H9 (cell line): ENCODE data around the gene SCN5A. TPM values are rescaled to one million over a fixed set of nuclear protein-coding genes. Genes with fewer than 3 reads are reported as not detected.

Experiments
- DNase-seq: peaks from one replicate; pipeline ENCODE4 v3.0.0-alpha.2; 2017
- H2AFZ ChIP-seq: one replicate; pipeline ENCODE4 v1.6.1; 2013; ENCODE audit warnings: mild to moderate bottlenecking, low read length, control low read depth, moderate library complexity
- H2AK5ac ChIP-seq: 2 replicates; pipeline ENCODE4 v1.6.1; 2013; ENCODE audit warnings: low read length, control low read depth, mixed read lengths; ENCODE audit not compliant: insufficient read length
- H2BK120ac ChIP-seq: one replicate; pipeline ENCODE4 v1.6.1; 2013; ENCODE audit warnings: low read depth, mild to moderate bottlenecking, low read length, control low read depth, inconsistent platforms; ENCODE audit not compliant: poor library complexity, severe bottlenecking
- H2BK12ac ChIP-seq: 2 replicates; pipeline ENCODE4 v1.6.1; 2013; ENCODE audit warnings: low read length, control low read depth, mixed read lengths, low read depth; ENCODE audit not compliant: insufficient read length
- H2BK15ac ChIP-seq: 2 replicates; pipeline ENCODE4 v1.6.1; 2013; ENCODE audit warnings: low read depth, low read length, control low read depth
- H2BK20ac ChIP-seq: one replicate; pipeline ENCODE4 v1.6.1; 2013; ENCODE audit warnings: low read depth, mild to moderate bottlenecking, low read length, control low read depth, inconsistent platforms; ENCODE audit not compliant: poor library complexity, severe bottlenecking
- H2BK5ac ChIP-seq: 2 replicates; pipeline ENCODE4 v1.6.1; 2013; ENCODE audit warnings: low read length, control low read depth, mixed read lengths; ENCODE audit not compliant: insufficient read length
- H3K14ac ChIP-seq: 2 replicates; pipeline ENCODE4 v1.6.1; 2013; ENCODE audit warnings: low read length, control low read depth; ENCODE audit not compliant: insufficient read depth
- H3K18ac ChIP-seq: 2 replicates; pipeline ENCODE4 v1.6.1; 2013; ENCODE audit warnings: low read depth, mild to moderate bottlenecking, mixed read lengths, low read length, control low read depth; ENCODE audit not compliant: insufficient read length
- H3K23ac ChIP-seq: 2 replicates; pipeline ENCODE4 v1.6.1; 2013; ENCODE audit warnings: low read length, control low read depth, mixed read lengths, low read depth; ENCODE audit not compliant: insufficient read length
- H3K23me2 ChIP-seq: 2 replicates; pipeline ENCODE4 v1.6.1; 2013; ENCODE audit warnings: low read depth, mild to moderate bottlenecking, mixed read lengths, low read length, control low read depth; ENCODE audit not compliant: insufficient read length, poor library complexity, severe bottlenecking
- H3K27ac ChIP-seq: 2 replicates; pipeline ENCODE4 v1.5.1; 2013; ENCODE audit warnings: low read length, control low read depth, mixed read lengths, low read depth; ENCODE audit not compliant: insufficient read length
- H3K27me3 ChIP-seq: 2 replicates; pipeline ENCODE4 v1.6.1; 2013; ENCODE audit warnings: low read length, control low read depth, inconsistent platforms; ENCODE audit not compliant: insufficient read depth
- H3K4ac ChIP-seq: 2 replicates; pipeline ENCODE4 v1.6.1; 2013; ENCODE audit warnings: low read depth, mild to moderate bottlenecking, control low read depth, inconsistent platforms, low read length, moderate library complexity
- H3K4me1 ChIP-seq: 2 replicates; pipeline ENCODE4 v1.6.1; 2013; ENCODE audit warnings: low read length, control low read depth, inconsistent platforms; ENCODE audit not compliant: insufficient read depth
- H3K4me2 ChIP-seq: 2 replicates; pipeline ENCODE4 v1.6.1; 2013; ENCODE audit warnings: low read length, control low read depth, mixed read lengths; ENCODE audit not compliant: insufficient read length, insufficient read depth
- H3K56ac ChIP-seq: 2 replicates; pipeline ENCODE4 v1.6.1; 2013; ENCODE audit warnings: low read depth, mild to moderate bottlenecking, mixed read lengths, low read length, control low read depth; ENCODE audit not compliant: insufficient read length
- H3K79me1 ChIP-seq: 2 replicates; pipeline ENCODE4 v1.6.1; 2013; ENCODE audit warnings: low read depth, mild to moderate bottlenecking, moderate library complexity, low read length, control low read depth, inconsistent platforms; ENCODE audit not compliant: insufficient read depth, poor library complexity, severe bottlenecking
- H3K79me2 ChIP-seq: 2 replicates; pipeline ENCODE4 v1.6.1; 2013; ENCODE audit warnings: low read length, control low read depth, inconsistent platforms; ENCODE audit not compliant: insufficient read depth
- H3K9ac ChIP-seq: 2 replicates; pipeline ENCODE4 v1.6.1; 2013; ENCODE audit warnings: low read length, control low read depth, mixed read lengths; ENCODE audit not compliant: insufficient read length; ENCODE audit errors: extremely low read depth
- H3K9me3 ChIP-seq: one replicate; pipeline ENCODE4 v1.6.1; 2013; ENCODE audit warnings: low read depth, low read length, inconsistent platforms; ENCODE audit not compliant: control insufficient read depth
- H3T11ph ChIP-seq: one replicate; pipeline ENCODE4 v1.6.1; 2013; ENCODE audit warnings: mild to moderate bottlenecking, low read length, control low read depth, inconsistent platforms
- H4K20me1 ChIP-seq: one replicate; pipeline ENCODE4 v1.6.1; 2013; ENCODE audit not compliant: control insufficient read depth, insufficient read length, insufficient read depth
- H4K5ac ChIP-seq: 2 replicates; pipeline ENCODE4 v1.6.1; 2013; ENCODE audit warnings: low read depth, mild to moderate bottlenecking, mixed read lengths, low read length, control low read depth; ENCODE audit not compliant: insufficient read length
- H4K8ac ChIP-seq: replicated peaks from 2 replicates; pipeline ENCODE4 v1.6.1; 2013; ENCODE audit warnings: low read length, control low read depth, mixed read lengths, low read depth; ENCODE audit not compliant: insufficient read length
- H4K91ac ChIP-seq: 2 replicates; pipeline ENCODE4 v1.6.1; 2013; ENCODE audit warnings: low read depth, mild to moderate bottlenecking, moderate library complexity, mixed read lengths, low read length, control low read depth; ENCODE audit not compliant: insufficient read length
- H3K27ac Mint-ChIP-seq, 3 experiments: 2 replicates in 2 of 3; 3 replicates in 1 of 3; pipeline ENCODE4 v1.8.0; 2020 to 2021; ENCODE audit warnings: mixed read lengths in 3 of 3, mild to moderate bottlenecking in 1 of 3, moderate library complexity in 1 of 3
- H3K27me3 Mint-ChIP-seq: 2 replicates; pipeline ENCODE4 v1.8.0; 2021; ENCODE audit warnings: low read depth, mild to moderate bottlenecking, moderate library complexity, mixed read lengths
- H3K36me3 Mint-ChIP-seq, 3 experiments: 2 replicates in 2 of 3; 3 replicates in 1 of 3; pipeline ENCODE4 v1.8.0; 2020 to 2021; ENCODE audit warnings: low read depth in 3 of 3, mixed read lengths in 3 of 3; ENCODE audit not compliant: insufficient read depth in 1 of 3
- H3K4me1 Mint-ChIP-seq, 2 experiments: 2 replicates each; pipeline ENCODE4 v1.8.0; 2020; ENCODE audit warnings: mixed read lengths in 2 of 2
- H3K4me3 Mint-ChIP-seq, 2 experiments: 2 replicates in 1 of 2; 3 replicates in 1 of 2; pipeline ENCODE4 v1.8.0; 2020 to 2021; ENCODE audit warnings: mild to moderate bottlenecking in 2 of 2, mixed read lengths in 2 of 2, moderate library complexity in 1 of 2
- H3K9me3 Mint-ChIP-seq, 2 experiments: 2 replicates in 1 of 2; 3 replicates in 1 of 2; pipeline ENCODE4 v1.8.0; 2020; ENCODE audit warnings: mild to moderate bottlenecking in 2 of 2, mixed read lengths in 2 of 2, moderate library complexity in 1 of 2
- WGBS: extraction: QIAGEN DNeasy Blood & Tissue Kit; methylation state at CpG from one replicate; pipeline ENCODE4 v1.1.7; 2013; ENCODE audit warnings: missing lambda C conversion rate, low lambda C conversion rate, mixed read lengths; ENCODE audit not compliant: insufficient read length; ENCODE audit errors: extremely low coverage; 5-methylcytosine and 5-hydroxymethylcytosine counted together
- total RNA-seq: library from RNA; stranded (reverse); gene quantifications from 2 replicates; pipeline ENCODE4 v1.2.1, GENCODE V29; 2021
- TF ChIP-seq, protein P1 (sequence below): fragments of 200-600 bp; sonication (generic); conservative IDR thresholded peaks from 3 replicates; pipeline ENCODE4 v1.8.0; 2021; ENCODE audit warnings: antibody characterized with exemption, mild to moderate bottlenecking

The SCN5A gene
- total RNA-seq, 1 experiment from 2014 or later, result 6.5 TPM

DNA sequence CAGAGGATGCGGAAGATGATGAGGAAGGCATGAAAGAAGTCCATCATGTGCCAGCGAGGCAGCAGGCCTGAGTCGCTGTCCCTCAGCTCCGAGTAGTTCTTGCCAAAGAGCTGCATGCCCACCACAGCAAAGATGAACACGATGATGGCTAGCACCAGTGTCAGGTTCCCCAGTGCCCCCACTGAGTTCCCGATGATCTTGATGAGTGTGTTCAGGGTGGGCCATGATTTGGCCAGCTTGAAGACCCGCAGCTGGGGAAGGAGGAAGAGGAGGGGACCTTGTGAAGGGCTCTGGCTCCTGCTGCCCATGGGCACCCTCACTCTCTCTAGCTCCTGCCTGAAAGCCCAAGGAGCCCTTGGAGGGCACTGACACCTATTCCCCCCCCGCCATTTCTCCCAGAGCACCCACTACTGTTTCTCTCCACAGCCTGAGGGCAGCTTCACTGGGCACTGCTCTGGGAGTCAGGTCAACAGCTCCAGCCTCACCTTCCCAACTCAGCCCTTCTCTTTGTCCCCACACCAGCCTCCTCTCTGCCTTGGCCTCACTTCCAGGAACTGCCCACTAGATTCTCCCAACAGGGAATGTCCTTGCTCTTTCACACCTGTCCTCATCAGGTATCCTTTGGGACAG, 63.6 kb downstream of the SCN5A start:
- Histone ChIP-seq H3K56ac (no peak overlapping the region), H3K27me3 (no peaks in the 10 kb centered on the region), H3K4me2 (no peak overlapping the region), H2AK5ac (no peak overlapping the region), H4K8ac (no peak overlapping the region), H4K5ac (no peak overlapping the region), H4K20me1 (no peaks in the 10 kb centered on the region), H3K4me1 (no peaks in the 10 kb centered on the region), H3K9me3 (no peaks in the 10 kb centered on the region), H3K4ac (no peak overlapping the region), H3K23me2 (no peaks in the 10 kb centered on the region), H3K9ac (no peak overlapping the region), H2BK120ac (no peak overlapping the region), H3K27ac (no peak overlapping the region), H2BK5ac (no peak overlapping the region), H3K79me2 (no peaks in the 10 kb centered on the region), H2AFZ (no peak overlapping the region), H3K23ac (no peak overlapping the region), H3K14ac (no peak overlapping the region), H3K79me1 (no peaks in the 10 kb centered on the region), H2BK15ac (no peak overlapping the region), H2BK20ac (no peak overlapping the region), H3K18ac (no peak overlapping the region), H2BK12ac (no peak overlapping the region), H4K91ac (no peak overlapping the region), H3T11ph (no peak overlapping the region)
- no peak overlapping the region for H3K4me3 Mint-ChIP-seq
- TF ChIP-seq, protein P1, sequence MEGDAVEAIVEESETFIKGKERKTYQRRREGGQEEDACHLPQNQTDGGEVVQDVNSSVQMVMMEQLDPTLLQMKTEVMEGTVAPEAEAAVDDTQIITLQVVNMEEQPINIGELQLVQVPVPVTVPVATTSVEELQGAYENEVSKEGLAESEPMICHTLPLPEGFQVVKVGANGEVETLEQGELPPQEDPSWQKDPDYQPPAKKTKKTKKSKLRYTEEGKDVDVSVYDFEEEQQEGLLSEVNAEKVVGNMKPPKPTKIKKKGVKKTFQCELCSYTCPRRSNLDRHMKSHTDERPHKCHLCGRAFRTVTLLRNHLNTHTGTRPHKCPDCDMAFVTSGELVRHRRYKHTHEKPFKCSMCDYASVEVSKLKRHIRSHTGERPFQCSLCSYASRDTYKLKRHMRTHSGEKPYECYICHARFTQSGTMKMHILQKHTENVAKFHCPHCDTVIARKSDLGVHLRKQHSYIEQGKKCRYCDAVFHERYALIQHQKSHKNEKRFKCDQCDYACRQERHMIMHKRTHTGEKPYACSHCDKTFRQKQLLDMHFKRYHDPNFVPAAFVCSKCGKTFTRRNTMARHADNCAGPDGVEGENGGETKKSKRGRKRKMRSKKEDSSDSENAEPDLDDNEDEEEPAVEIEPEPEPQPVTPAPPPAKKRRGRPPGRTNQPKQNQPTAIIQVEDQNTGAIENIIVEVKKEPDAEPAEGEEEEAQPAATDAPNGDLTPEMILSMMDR, result no peak
- peak; percentile 15 for DNase-seq
- H3K9me3 Mint-ChIP-seq, result no peaks in the 10 kb centered on the region
- no CpG with 5 or more reads among the region's 8 CpGs for WGBS
- H3K36me3 Mint-ChIP-seq, result peaks cover 0 to 1% (median 0%) of the 10 kb centered on the region in 3 experiments; a peak in 2 of 7 replicates
- no peaks in the 10 kb centered on the region; the same call in 1 of the 2 replicates for H3K27me3 Mint-ChIP-seq
- peaks cover 4 to 9% of the 10 kb centered on the region in 2 experiments; a peak in 3 of 4 replicates for H3K4me1 Mint-ChIP-seq
- no peak overlapping the region for H3K27ac Mint-ChIP-seq
